Upper lobe of left lung (tissue), 6 donors: ENCODE data around the gene ZNF507. TPM values are rescaled to one million over a fixed set of nuclear protein-coding genes. Genes with fewer than 3 reads are reported as not detected.
A peak's percentile ranks its signal among the peaks of the same experiment; 100 is the strongest.

Experiments
- ATAC-seq, 2 donors: fragments of 200-7000 bp; cut with Tn5 transposase; one replicate each; pipeline ENCODE4 v1.9.1; 2022; ENCODE audit warnings: mild to moderate bottlenecking in 2 of 2, moderate library complexity in 2 of 2; ENCODE audit not compliant: low FRiP score in 2 of 2
- DNase-seq, 2 donors: peaks; one replicate each; pipeline ENCODE4 v3.0.0-alpha.2; 2019 to 2020
- H3K27ac ChIP-seq, 4 donors: fragments of 200-600 bp; sonication (generic); one replicate each; pipeline ENCODE4 v1.5.1; 2016 to 2019
- H3K27me3 ChIP-seq, 4 donors: fragments of 200-600 bp; sonication (generic); one replicate each; pipeline ENCODE4 v1.5.1; 2017 to 2019
- H3K36me3 ChIP-seq, 4 donors: fragments of 200-600 bp; sonication (generic); one replicate each; pipeline ENCODE4 v1.5.1; 2016 to 2019
- H3K4me1 ChIP-seq, 4 donors: fragments of 200-600 bp; sonication (generic); one replicate each; pipeline ENCODE4 v1.5.1; 2018 to 2019
- H3K4me3 ChIP-seq, 4 donors: fragments of 200-600 bp; sonication (generic); one replicate each; pipeline ENCODE4 v1.5.1; 2017 to 2019; ENCODE audit warnings: mild to moderate bottlenecking in 2 of 4, moderate library complexity in 1 of 4
- H3K9me3 ChIP-seq, 4 donors: fragments of 200-600 bp; sonication (generic); one replicate each; pipeline ENCODE4 v1.5.1; 2018 to 2019
- EP300 ChIP-seq, 4 donors: sonication (generic); formaldehyde crosslinking; IDR thresholded peaks; one replicate each; pipeline ENCODE4 v1.5.1; 2017; ENCODE audit warnings: antibody characterized with exemption in 4 of 4, control low read depth in 2 of 4
- POLR2A ChIP-seq, 4 donors: fragments of 450-650 bp; IDR thresholded peaks; one replicate each; pipeline ENCODE4 v1.5.1; 2016 to 2017; ENCODE audit warnings: antibody characterized with exemption in 4 of 4, mild to moderate bottlenecking in 2 of 4
- POLR2AphosphoS5 ChIP-seq, 2 donors: sonication (generic); formaldehyde crosslinking; IDR thresholded peaks; one replicate each; pipeline ENCODE4 v1.5.1; 2017; ENCODE audit warnings: antibody characterized with exemption in 2 of 2
- WGBS, 2 donors: methylation state at CpG; one replicate each; pipeline ENCODE4 v1.1.5; 2017 to 2018; 5-methylcytosine and 5-hydroxymethylcytosine counted together
- total RNA-seq, 6 donors: library from RNA; depleted of rRNA in 4 of 6; stranded (reverse); fragments of >200 nt in 4 of 6; gene quantifications; one replicate each; pipeline versions ENCODE4 v1.1.0 to v1.2.1, GENCODE V29; 2016 to 2021
- TF ChIP-seq, protein P1 (sequence below), 6 experiments: fragments of 450-650 bp in 4 of 6; fragments of 200-600 bp in 2 of 6; sonication (generic) in 2 of 6; IDR thresholded peaks; one replicate each; pipeline ENCODE4 v1.5.1; 2016 to 2019; ENCODE audit warnings: antibody characterized with exemption in 6 of 6
- donor health status: DM: no; HTN: no; CAD: no; lungs with moderate emphysema.
- donor health status: DM: no; HTN: yes; CAD: no; lungs with severe emphysema.

ZNF507 gene
- total RNA-seq, 6 donors from 2014 or later: 13.0 to 27.2 (median 17.5) TPM

DNA sequence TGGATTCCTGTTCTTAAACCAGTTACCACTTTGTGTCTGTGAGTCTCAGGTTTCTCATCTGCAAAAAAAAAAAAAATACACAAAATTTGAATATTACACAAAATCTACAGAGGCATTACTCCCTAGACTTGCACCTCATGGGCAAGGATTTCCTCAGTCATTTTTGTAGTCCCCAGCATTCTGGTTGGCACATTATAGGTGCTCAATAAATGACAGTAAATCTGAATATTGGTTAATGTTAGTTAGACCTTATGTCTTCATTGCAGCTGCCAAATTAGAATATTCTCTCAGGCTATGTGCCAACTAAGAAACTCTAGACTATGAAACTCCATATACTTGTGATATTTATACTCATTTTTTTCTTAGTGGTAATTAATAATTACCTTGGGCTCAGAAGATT, 2.2 kb downstream of the ZNF507 start:
- no peak for ATAC-seq
- H3K4me3 ChIP-seq: no peak overlapping the region
- DNase-seq: no peak
- no peak for TF ChIP-seq EP300 (IDR thresholded peaks at IDR 0.05)
- TF ChIP-seq, protein P1, sequence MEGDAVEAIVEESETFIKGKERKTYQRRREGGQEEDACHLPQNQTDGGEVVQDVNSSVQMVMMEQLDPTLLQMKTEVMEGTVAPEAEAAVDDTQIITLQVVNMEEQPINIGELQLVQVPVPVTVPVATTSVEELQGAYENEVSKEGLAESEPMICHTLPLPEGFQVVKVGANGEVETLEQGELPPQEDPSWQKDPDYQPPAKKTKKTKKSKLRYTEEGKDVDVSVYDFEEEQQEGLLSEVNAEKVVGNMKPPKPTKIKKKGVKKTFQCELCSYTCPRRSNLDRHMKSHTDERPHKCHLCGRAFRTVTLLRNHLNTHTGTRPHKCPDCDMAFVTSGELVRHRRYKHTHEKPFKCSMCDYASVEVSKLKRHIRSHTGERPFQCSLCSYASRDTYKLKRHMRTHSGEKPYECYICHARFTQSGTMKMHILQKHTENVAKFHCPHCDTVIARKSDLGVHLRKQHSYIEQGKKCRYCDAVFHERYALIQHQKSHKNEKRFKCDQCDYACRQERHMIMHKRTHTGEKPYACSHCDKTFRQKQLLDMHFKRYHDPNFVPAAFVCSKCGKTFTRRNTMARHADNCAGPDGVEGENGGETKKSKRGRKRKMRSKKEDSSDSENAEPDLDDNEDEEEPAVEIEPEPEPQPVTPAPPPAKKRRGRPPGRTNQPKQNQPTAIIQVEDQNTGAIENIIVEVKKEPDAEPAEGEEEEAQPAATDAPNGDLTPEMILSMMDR (IDR thresholded peaks at IDR 0.05): no peak
- no peak for TF ChIP-seq POLR2AphosphoS5 (IDR thresholded peaks at IDR 0.05)
- H3K36me3 ChIP-seq: peaks cover 0 to 30% (median 2%) of the 10 kb centered on the region in 4 donors
- H3K4me1 ChIP-seq: peaks cover 25 to 66% (median 41%) of the 10 kb centered on the region in 4 donors
- no peak overlapping the region for H3K27ac ChIP-seq
- H3K27me3 ChIP-seq: no peaks in the 10 kb centered on the region
- no peaks in the 10 kb centered on the region for H3K9me3 ChIP-seq

DNA sequence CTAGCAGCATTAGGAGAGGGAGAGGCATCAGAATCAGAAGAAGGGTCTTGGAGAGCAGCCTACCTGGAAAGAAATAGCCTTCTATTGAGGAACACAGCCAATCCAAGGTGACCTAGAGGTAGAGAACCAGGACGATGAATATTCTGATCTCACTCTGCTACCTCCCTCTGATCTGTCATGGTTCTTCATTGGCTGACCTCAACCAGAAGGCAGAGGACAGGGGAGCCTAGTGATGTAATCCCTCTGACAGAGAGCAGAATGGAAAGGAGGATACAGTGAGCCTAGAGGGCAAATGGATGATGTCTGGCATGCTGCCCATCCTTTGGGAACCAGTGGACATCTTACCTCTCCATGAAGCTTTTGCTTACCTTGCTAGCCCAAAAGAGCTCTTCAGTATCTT, 3.6 kb downstream of the ZNF507 start:
- Histone ChIP-seq H3K27me3 (no peaks in the 10 kb centered on the region), H3K4me3 (no peak overlapping the region), H3K4me1 (peaks cover 25 to 68% (median 42%) of the 10 kb centered on the region in 4 donors), H3K9me3 (no peaks in the 10 kb centered on the region), H3K36me3 (peaks cover 0 to 45% (median 17%) of the 10 kb centered on the region in 4 donors), H3K27ac (no peak overlapping the region)
- 90 to 96% methylated on average over 1 of the region's 1 CpG for WGBS, 2 donors
- no peak for DNase-seq
- no peak for ATAC-seq
- TF ChIP-seq POLR2AphosphoS5 (IDR thresholded peaks at IDR 0.05) (no peak), EP300 (IDR thresholded peaks at IDR 0.05) (no peak), POLR2A (IDR thresholded peaks at IDR 0.05) (no peak)
- TF ChIP-seq, protein P1 (IDR thresholded peaks at IDR 0.05): no peak

DNA sequence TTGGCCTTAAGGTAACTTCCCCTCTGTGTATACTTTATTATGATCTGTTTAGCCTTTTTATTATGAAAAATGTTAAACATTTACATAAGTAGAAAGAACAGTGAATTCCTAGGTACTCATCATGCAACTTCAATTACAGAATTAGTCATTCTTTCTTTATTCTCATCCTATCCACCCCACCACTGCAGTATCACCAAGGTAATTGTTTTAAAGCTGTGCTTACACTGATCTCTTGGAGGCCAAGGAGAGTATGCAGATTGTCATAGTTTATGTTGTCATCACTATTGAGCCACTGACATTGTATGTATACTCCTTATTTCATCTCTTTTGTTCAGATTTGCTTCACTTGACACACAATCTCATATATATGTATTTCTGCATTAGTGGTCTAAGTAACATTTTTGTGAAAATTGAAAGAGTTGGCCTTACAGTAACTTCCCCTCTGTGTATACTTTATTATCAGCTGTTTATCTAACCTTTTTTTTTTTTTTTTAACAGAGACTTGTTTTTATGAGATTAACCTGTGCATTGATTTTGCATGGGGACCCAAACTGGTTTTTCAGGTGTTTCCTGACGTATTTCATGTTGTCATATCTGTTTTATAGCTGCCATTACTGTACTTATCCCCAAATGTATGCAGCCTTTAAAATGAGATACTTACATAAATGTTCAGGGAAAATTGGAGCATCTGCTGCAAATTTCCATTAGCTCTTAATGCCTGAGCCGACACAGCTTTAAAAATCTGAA, 4.5 kb downstream of the ZNF507 start:
- H3K27me3 ChIP-seq: no peaks in the 10 kb centered on the region
- TF ChIP-seq, protein P1 (IDR thresholded peaks at IDR 0.05): no peak
- TF ChIP-seq EP300 (IDR thresholded peaks at IDR 0.05) (no peak), POLR2AphosphoS5 (IDR thresholded peaks at IDR 0.05) (no peak), POLR2A (IDR thresholded peaks at IDR 0.05) (no peak)
- DNase-seq: no peak
- WGBS, 2 donors: 89 to 93% methylated on average over 2 of the region's 2 CpGs
- peaks cover 25 to 68% (median 42%) of the 10 kb centered on the region in 4 donors for H3K4me1 ChIP-seq
- no peaks in the 10 kb centered on the region for H3K9me3 ChIP-seq
- no peak for ATAC-seq
- no peak overlapping the region for H3K4me3 ChIP-seq
- peaks cover 0 to 52% (median 21%) of the 10 kb centered on the region in 4 donors for H3K36me3 ChIP-seq
- peak overlapping the region in 1 of 4 donors; percentile 17 for H3K27ac ChIP-seq

DNA sequence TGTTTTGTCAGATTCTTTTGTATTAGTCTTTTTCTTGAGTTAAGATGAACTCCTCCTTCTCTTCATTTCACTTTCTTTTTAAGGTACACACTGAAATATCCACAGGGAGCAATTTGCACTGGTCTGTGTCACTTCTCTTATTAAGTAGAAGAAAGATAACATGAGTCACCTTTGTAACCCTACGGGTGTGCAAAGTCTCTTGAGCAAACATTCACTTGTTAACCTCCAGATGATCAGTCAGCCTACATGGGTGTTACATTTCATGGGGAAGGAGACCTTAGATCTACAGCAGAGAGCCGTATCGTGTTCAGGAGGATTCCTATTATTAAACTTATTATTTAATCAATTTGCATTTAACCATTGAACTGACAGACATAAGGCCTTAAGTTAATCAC, 5.1 kb downstream of the ZNF507 start:
- peaks cover 22 to 63% (median 42%) of the 10 kb centered on the region in 4 donors for H3K4me1 ChIP-seq
- no peaks in the 10 kb centered on the region for H3K9me3 ChIP-seq
- peaks cover 0 to 58% (median 21%) of the 10 kb centered on the region in 4 donors for H3K36me3 ChIP-seq
- TF ChIP-seq, protein P1 (IDR thresholded peaks at IDR 0.05): no peak
- TF ChIP-seq POLR2AphosphoS5 (IDR thresholded peaks at IDR 0.05): no peak
- H3K27me3 ChIP-seq: no peaks in the 10 kb centered on the region
- WGBS, 2 donors: 72 to 74% methylated on average over 3 of the region's 3 CpGs
- no peak for DNase-seq
- no peak overlapping the region for H3K27ac ChIP-seq
- no peak for ATAC-seq
- no peak overlapping the region for H3K4me3 ChIP-seq

DNA sequence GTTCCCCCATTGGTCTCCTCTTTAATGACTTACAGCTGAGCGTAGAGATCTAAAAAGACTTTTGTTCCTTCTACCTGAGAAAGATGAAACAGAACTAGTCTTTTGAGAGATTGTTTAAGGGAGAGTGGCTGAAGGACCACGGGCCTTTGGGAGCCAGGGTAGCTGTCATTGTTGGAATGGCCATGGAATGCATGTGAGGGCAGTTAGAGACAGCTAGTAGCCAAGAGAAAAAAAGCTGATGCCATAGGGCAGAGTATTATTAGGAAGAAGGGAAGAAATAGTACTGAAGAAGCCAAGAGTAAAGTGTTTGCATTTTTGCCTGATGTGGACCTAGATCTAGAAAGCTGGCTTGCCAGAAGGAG, 5.6 kb downstream of the ZNF507 start:
- WGBS, 2 donors: 77 to 86% methylated on average over 2 of the region's 2 CpGs
- ATAC-seq (no peak), DNase-seq (no peak)
- H3K27me3 ChIP-seq: no peaks in the 10 kb centered on the region
- peaks cover 22 to 62% (median 43%) of the 10 kb centered on the region in 4 donors for H3K4me1 ChIP-seq
- no peak overlapping the region for H3K4me3 ChIP-seq
- TF ChIP-seq, protein P1 (IDR thresholded peaks at IDR 0.05): no peak
- TF ChIP-seq POLR2A (IDR thresholded peaks at IDR 0.05) (no peak), POLR2AphosphoS5 (IDR thresholded peaks at IDR 0.05) (no peak), EP300 (IDR thresholded peaks at IDR 0.05) (no peak)
- H3K27ac ChIP-seq: peak overlapping the region in 1 of 4 donors; percentile 38
- no peaks in the 10 kb centered on the region for H3K9me3 ChIP-seq
- H3K36me3 ChIP-seq: peaks cover 0 to 63% (median 21%) of the 10 kb centered on the region in 4 donors
